CD4-positive, alpha-beta T cell (primary cell): Measurements from ENCODE around the gene YIF1A. TPM values are rescaled to one million over a fixed set of nuclear protein-coding genes. Genes with fewer than 3 reads are reported as not detected.

Experiments used
- ATAC-seq: fragments of 200-7000 bp; cut with Tn5 transposase; one replicate; pipeline ENCODE4 v1.10.0; 2022; ENCODE audit warnings: mild to moderate bottlenecking; ENCODE audit not compliant: poor library complexity
- CTCF ChIA-PET: fragments of 350-600 bp; sonication (Branson Sonifier 250); formaldehyde crosslinking; loops from one replicate; lab custom pipeline; 2021; ENCODE audit warnings: antibody characterized with exemption, inconsistent platforms; lab: Charles Lee
- POLR2A ChIA-PET: fragments of 350-600 bp; sonication (Branson Sonifier 250); formaldehyde crosslinking; loops from one replicate; lab custom pipeline; 2021; ENCODE audit warnings: antibody characterized with exemption, inconsistent platforms; lab: Charles Lee
- DNase-seq, 14 experiments: peaks; one replicate each; pipeline ENCODE4 v3.0.0-alpha.2; 2013 to 2020; ENCODE audit warnings: mixed read lengths in 2 of 14
- H3K27ac ChIP-seq, 2 donors: one replicate each; pipeline versions ENCODE4 v1.5.1 to v1.7.0; 2013; ENCODE audit warnings: low read length in 2 of 2, low read depth in 1 of 2, mild to moderate bottlenecking in 1 of 2
- H3K27me3 ChIP-seq, 2 experiments: 1 replicate in 1 of 2; 2 replicates in 1 of 2; pipeline versions ENCODE4 v1.6.1 to v1.7.0; 2013; ENCODE audit warnings: low read length in 2 of 2, control low read depth in 1 of 2, mild to moderate bottlenecking in 1 of 2, moderate library complexity in 1 of 2; ENCODE audit not compliant: insufficient read depth in 2 of 2, control insufficient read depth in 1 of 2
- H3K36me3 ChIP-seq: one replicate; pipeline ENCODE4 v1.6.1; 2013; ENCODE audit warnings: low read length, control low read depth; ENCODE audit not compliant: insufficient read depth
- H3K4me1 ChIP-seq: one replicate; pipeline ENCODE4 v1.6.1; 2013; ENCODE audit warnings: low read length, control low read depth; ENCODE audit not compliant: insufficient read depth
- H3K4me3 ChIP-seq: one replicate; pipeline ENCODE4 v1.5.1; 2013; ENCODE audit warnings: mild to moderate bottlenecking, low read length, moderate library complexity
- H3K9me3 ChIP-seq, 2 experiments: 1 replicate in 1 of 2; 2 replicates in 1 of 2; pipeline versions ENCODE4 v1.6.1 to v1.7.0; 2013; ENCODE audit warnings: low read length in 2 of 2, mild to moderate bottlenecking in 2 of 2, control low read depth in 1 of 2, moderate library complexity in 1 of 2; ENCODE audit not compliant: control insufficient read depth in 1 of 2, insufficient read depth in 1 of 2
- H3K27ac Mint-ChIP-seq: one replicate; pipeline ENCODE4 v1.8.0; 2020; ENCODE audit warnings: mixed read lengths
- H3K27me3 Mint-ChIP-seq: one replicate; pipeline ENCODE4 v1.8.0; 2021; ENCODE audit warnings: mixed read lengths
- H3K36me3 Mint-ChIP-seq: one replicate; pipeline ENCODE4 v1.8.0; 2021; ENCODE audit warnings: low read depth, mixed read lengths
- H3K4me1 Mint-ChIP-seq: one replicate; pipeline ENCODE4 v1.8.0; 2021; ENCODE audit warnings: low read depth, mixed read lengths
- H3K4me3 Mint-ChIP-seq: one replicate; pipeline ENCODE4 v1.8.0; 2020; ENCODE audit warnings: mild to moderate bottlenecking, mixed read lengths
- H3K9me3 Mint-ChIP-seq: one replicate; pipeline ENCODE4 v1.8.0; 2020; ENCODE audit warnings: mixed read lengths
- intact Hi-C, 2 experiments: fragments of 100-400 bp; cut with DNase I in 1 of 2; cut with micrococcal nuclease in 1 of 2; formaldehyde crosslinking; loops; one replicate each; pipeline versions ENCODE4 v1.15.1 to v1.9.0; 2023 to 2025; cut with DNase I, micrococcal nuclease
- total RNA-seq, 174 experiments: library from RNA in 2 of 174; stranded (reverse) in 2 of 174; gene quantifications; one replicate each; pipeline ENCODE4 v1.2.3 and lab custom pipeline; 2021 to 2026
- TF ChIP-seq, protein P1 (sequence below): fragments of 200-600 bp; IDR thresholded peaks from one replicate; pipeline ENCODE4 v1.8.0; 2022; ENCODE audit warnings: antibody characterized with exemption, mild to moderate bottlenecking

The YIF1A gene
- total RNA-seq, 2 experiments from 2014 or later: 17.4 to 21.1 TPM

GRCh38 chr11:66332371-66333219, 43.7 kb upstream of the YIF1A start:
- Mint-ChIP-seq H3K27ac (no peak overlapping the region), H3K36me3 (peaks cover 9% of the 10 kb centered on the region), H3K9me3 (no peaks in the 10 kb centered on the region), H3K4me3 (no peak overlapping the region), H3K27me3 (no peaks in the 10 kb centered on the region), H3K4me1 (peaks cover 31% of the 10 kb centered on the region)
- intact Hi-C loops: no loop called here
- no peaks in the 10 kb centered on the region for H3K9me3 ChIP-seq
- no peak for ATAC-seq
- no peak overlapping the region for H3K27ac ChIP-seq
- TF ChIP-seq, protein P1, sequence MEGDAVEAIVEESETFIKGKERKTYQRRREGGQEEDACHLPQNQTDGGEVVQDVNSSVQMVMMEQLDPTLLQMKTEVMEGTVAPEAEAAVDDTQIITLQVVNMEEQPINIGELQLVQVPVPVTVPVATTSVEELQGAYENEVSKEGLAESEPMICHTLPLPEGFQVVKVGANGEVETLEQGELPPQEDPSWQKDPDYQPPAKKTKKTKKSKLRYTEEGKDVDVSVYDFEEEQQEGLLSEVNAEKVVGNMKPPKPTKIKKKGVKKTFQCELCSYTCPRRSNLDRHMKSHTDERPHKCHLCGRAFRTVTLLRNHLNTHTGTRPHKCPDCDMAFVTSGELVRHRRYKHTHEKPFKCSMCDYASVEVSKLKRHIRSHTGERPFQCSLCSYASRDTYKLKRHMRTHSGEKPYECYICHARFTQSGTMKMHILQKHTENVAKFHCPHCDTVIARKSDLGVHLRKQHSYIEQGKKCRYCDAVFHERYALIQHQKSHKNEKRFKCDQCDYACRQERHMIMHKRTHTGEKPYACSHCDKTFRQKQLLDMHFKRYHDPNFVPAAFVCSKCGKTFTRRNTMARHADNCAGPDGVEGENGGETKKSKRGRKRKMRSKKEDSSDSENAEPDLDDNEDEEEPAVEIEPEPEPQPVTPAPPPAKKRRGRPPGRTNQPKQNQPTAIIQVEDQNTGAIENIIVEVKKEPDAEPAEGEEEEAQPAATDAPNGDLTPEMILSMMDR: no peak
- POLR2A ChIA-PET: no interaction called here
- H3K4me3 ChIP-seq: no peak overlapping the region
- peaks cover 6% of the 10 kb centered on the region for H3K36me3 ChIP-seq
- H3K27me3 ChIP-seq: no peaks in the 10 kb centered on the region
- H3K4me1 ChIP-seq: peaks cover 45% of the 10 kb centered on the region
- CTCF ChIA-PET: interaction anchor here (4.0 kb wide), 1 partner anchor 20 kb away, joined by 30 read pairs; no protein-coding TSS in a partner anchor
- peak in 1 of 14 experiments; percentile 16 for DNase-seq

DNA sequence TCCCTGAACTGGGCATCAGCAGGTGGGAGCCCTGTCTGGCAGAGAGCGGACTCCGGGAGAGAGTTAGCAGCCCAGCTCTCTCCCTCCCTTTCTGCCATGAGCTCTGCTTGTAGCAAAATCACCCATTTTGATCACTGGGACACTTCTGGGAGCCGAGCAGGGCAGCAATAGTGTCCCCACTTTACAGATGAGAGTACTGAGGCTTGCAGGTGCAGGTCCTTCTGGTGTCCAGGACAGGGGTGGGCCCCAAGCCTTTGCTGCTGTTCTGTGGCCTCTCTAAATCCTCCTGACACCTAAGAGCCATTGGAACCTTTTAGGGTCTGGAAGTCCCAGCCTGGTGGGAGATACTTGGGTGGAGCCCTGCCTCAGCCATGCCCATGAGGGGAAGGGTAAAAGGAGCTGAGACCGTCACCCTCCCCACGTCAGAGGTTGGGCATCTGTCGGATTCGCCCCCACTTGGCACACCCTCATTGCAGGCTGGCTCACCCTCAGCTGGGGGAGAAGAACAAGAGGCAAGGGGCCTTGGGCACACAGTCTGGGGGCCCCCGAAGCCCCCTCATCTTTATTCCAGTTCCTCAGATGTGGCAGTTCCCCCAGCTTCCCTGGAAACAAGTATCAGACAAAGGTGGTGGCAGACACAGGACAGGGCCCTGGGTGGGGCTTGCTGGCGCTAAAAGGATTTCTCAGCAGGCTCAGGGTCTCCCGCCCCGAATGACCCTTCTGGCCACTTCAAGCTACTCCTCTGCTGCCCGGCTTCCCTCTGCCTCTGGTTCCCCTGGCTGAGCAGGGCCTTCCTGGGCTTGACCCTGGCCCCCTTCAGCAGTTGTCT, 42.8 kb upstream of the YIF1A start:
- H3K27ac Mint-ChIP-seq: no peak overlapping the region
- ChIA-PET POLR2A (interaction anchor here (2.9 kb wide), 1 partner anchor 19 kb away, joined by 13 read pairs; no protein-coding TSS in a partner anchor), CTCF (interaction anchor here (4.0 kb wide), 1 partner anchor 20 kb away, joined by 30 read pairs; no protein-coding TSS in a partner anchor)
- no peak for DNase-seq
- TF ChIP-seq, protein P1: no peak
- ATAC-seq: no peak
- H3K4me1 Mint-ChIP-seq: peaks cover 29% of the 10 kb centered on the region
- H3K9me3 Mint-ChIP-seq: no peaks in the 10 kb centered on the region
- Histone ChIP-seq H3K36me3 (no peaks in the 10 kb centered on the region), H3K4me1 (peaks cover 46% of the 10 kb centered on the region), H3K27ac (no peak overlapping the region), H3K27me3 (no peaks in the 10 kb centered on the region), H3K4me3 (no peak overlapping the region), H3K9me3 (no peaks in the 10 kb centered on the region)
- peaks cover 2% of the 10 kb centered on the region for H3K36me3 Mint-ChIP-seq
- no peak overlapping the region for H3K4me3 Mint-ChIP-seq
- no peaks in the 10 kb centered on the region for H3K27me3 Mint-ChIP-seq
- intact Hi-C loops: no loop called here

DNA sequence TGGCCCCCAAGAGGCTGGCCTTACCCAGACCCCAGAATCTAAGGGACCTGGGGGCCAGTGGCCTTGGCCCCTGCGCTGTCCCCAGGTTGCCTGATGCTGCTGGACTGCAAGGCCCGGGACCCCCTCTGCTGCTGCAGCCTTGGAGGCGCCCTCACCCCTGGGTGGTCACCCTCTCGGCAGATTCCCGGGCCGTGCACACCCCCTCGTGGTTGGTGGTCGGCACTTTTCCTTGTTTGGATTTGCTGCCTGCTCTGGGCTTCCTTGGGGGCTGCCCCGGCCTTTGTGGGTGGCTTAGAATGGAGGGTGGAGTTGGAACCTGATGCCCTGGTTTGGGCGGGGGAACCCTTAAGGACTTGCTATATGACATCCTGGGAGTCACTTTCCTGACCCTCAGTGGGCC, 42.0 kb upstream of the YIF1A start:
- Histone ChIP-seq H3K27me3 (no peaks in the 10 kb centered on the region), H3K9me3 (no peaks in the 10 kb centered on the region), H3K4me1 (peaks cover 46% of the 10 kb centered on the region), H3K36me3 (no peaks in the 10 kb centered on the region), H3K27ac (no peak overlapping the region), H3K4me3 (no peak overlapping the region)
- ChIA-PET POLR2A (interaction anchor here (2.9 kb wide), 1 partner anchor 19 kb away, joined by 13 read pairs; no protein-coding TSS in a partner anchor), CTCF (interaction anchor here (1.1 to 4.0 kb wide), 2 partner anchors 19 to 58 kb away, joined by 3 to 30 read pairs; no protein-coding TSS in a partner anchor)
- no peaks in the 10 kb centered on the region for H3K27me3 Mint-ChIP-seq
- DNase-seq (peak in 1 of 14 experiments; percentile 18), ATAC-seq (no peak)
- no peaks in the 10 kb centered on the region for H3K36me3 Mint-ChIP-seq
- H3K9me3 Mint-ChIP-seq: no peaks in the 10 kb centered on the region
- peaks cover 28% of the 10 kb centered on the region for H3K4me1 Mint-ChIP-seq
- intact Hi-C loops: no loop called here
- H3K27ac Mint-ChIP-seq: no peak overlapping the region
- no peak overlapping the region for H3K4me3 Mint-ChIP-seq
- TF ChIP-seq, protein P1: no peak
